DMS53 (cell line): ENCODE results near the gene HACD3.
"Not testable (repeated sequence)": the region's sequence is repeated elsewhere in the genome, so short reads cannot be mapped to it uniquely, and the experiment has no call there.

Experiments used
- DNase-seq: peaks from one replicate; lab custom pipeline; 2025; lab: John Stamatoyannopoulos, UW

HACD3 gene

DNA sequence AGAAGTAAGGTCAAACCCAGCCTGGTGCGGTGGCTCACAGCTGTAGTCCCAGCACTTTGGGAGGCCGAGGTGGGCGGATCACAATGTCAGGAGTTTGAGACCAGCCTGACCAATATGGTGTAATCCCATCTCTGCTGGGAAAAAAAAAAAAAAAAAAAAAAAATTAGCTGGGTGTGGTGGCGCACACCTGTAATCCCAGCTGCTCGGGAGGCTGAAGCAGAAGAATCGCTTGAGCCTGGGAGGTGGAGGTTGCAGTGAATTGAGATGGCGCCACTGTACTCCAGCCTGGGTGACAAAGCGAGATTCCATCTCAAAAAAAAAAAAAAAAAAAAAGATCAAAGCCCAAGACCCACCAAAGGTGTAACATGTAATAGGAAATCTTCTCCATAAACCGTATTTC, 19.0 kb downstream of the HACD3 start:
- not testable (repeated sequence) for DNase-seq

- no peak for DNase-seq
Measured at GRCh38 chr15:65550681-65551098, 20.4 kb downstream of the HACD3 start.

DNA sequence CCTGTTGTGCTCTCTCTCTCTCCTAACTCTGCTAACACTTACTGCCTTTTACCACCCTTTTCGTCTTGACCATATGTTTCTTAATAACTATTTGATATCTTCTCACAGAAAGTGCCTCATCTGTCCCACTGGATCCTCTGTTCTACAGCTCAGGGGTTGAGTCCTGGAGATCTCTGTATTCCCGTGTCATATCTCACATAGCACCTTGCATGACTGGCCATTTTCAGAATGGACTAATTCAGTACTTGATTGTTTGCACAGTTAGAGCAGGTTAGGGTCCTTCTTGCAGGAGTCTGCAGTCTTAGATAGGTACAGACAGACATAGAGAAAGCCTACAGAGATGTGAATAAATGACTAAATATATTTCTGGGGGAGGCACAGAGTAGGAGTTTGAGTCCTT, 20.9 kb downstream of the HACD3 start:
- no peak for DNase-seq

GRCh38 chr15:65552851-65553250, 22.6 kb downstream of the HACD3 start:
- DNase-seq: not testable (repeated sequence)

DNA sequence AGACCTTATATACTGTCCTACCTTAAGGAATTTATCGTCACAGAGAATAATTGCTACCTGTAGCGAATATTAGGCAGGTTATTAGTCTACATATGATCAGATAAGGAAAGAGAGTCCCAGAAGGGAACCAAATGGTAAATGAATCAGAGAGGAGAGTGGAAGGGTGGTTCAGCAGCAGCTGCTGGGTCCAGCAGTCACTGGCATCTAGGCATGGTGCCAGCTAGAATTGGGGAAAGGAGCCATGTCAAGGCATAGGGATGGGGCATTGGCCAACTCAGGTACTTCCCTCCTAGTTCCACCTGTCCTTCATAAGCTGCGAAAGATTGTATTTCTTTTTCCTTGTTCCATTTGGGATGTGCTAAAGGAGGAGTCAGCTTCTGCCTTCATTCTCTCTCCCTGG, 23.4 kb downstream of the HACD3 start:
- no peak for DNase-seq

GRCh38 chr15:65556622-65557021, 26.4 kb downstream of the HACD3 start:
- DNase-seq: no peak

GRCh38 chr15:65558336-65558735, 28.1 kb downstream of the HACD3 start:
- no peak for DNase-seq

- no peak for DNase-seq
Measured at GRCh38 chr15:65558997-65559760, 28.9 kb downstream of the HACD3 start.

DNA sequence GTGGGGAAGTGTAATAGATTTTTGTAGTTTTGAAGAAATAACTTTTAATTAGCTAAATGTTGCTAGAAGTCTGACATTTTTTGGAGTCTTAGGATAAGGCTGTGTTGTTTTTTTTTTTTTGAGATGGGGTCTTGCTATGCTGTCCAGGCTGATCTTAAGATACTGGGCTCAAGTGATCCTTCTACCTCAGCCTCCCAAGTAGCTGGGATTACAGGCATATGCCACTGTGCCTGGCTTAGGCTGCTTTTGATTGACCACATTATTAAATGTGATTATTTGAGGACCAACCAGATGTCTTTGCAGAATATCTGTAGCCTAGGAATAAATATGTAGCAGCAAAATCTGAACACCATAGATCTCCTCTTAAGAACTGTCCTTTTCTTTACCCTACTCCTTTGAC, 29.7 kb downstream of the HACD3 start:
- no peak for DNase-seq

GRCh38 chr15:65561934-65562333, 31.7 kb downstream of the HACD3 start:
- no peak for DNase-seq

DNA sequence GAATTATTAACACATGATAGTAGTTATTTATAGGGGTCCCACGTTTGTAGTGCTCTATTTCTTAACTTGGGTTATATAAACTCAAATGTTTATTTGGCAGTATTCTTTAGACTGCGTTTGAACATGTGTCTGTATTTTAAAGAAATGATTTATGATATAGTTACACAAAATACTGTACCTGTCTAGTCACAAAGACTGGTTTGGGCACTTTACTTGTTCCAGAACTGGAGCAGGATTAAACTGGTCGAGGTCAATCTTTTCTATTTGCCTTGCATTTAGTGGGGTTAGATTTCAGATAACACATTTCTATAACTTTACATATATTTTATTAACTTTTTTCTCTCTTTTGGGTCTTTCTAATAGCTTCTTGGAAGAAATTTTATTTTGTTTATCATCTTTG, 39.5 kb downstream of the HACD3 start:
- no peak for DNase-seq

GRCh38 chr15:65571971-65572370, 41.7 kb downstream of the HACD3 start:
- DNase-seq: no peak

DNA sequence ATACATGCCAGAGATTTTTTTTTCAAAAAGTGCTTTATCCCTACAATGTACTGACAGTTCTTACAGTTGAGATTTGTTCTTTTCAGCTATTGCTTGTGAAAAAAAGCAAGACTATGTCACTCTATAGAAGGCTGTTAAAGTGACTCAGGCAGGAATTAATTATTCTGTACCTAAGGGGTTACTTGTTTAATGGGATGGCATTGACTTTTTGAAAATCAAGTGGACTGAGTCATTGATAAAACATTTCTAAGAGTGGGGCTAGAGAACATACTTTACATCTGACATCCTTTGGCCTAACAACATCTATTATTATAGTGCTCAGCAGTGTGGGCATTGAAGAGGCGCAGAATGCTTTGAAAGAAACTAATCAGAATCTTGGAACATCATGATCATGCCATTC, 46.4 kb downstream of the HACD3 start:
- DNase-seq: peak; percentile 38

- DNase-seq: no peak
Measured at GRCh38 chr15:65577129-65577996, 47.1 kb downstream of the HACD3 start.

DNA sequence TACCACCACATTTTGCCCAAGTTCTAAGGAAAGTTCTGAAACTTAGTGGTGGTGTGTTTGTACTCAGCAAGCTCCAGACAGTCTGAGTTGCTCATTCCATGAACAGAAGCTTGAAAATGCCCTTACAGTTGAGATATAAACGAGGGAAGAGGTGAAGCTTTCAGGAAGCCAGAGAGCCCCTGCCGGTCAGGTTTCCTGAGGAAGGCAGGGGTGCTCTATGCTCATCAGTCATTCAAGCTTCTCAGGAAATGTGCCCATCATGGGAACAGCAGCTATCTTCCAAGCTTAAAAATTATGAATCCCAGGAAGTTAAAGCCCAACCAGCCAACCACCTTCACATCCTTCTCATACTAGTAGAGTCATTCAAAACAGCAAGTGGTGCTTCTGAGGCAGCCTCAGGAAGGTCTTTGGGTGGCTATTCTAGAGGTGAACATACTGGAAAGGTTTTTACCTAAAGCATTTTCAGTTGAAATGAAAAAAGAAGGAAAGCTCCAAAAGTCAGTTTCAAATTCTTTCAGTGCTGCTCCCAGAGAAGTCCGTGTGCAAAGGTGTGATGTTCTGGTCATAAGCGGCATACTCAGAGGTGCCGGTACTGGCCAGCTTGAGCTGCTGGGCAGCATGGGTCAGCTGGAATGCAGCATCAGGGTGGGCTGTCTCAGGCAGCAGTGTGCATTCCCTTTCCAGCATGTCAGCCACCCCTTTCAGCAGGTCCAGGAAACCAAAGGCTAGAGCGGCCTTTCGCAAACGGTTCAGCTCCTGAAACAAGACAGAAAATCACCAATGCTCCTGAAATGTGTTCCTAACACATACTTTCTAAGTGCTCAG, 48.9 kb downstream of the HACD3 start:
- DNase-seq: peak; percentile 5

DNA sequence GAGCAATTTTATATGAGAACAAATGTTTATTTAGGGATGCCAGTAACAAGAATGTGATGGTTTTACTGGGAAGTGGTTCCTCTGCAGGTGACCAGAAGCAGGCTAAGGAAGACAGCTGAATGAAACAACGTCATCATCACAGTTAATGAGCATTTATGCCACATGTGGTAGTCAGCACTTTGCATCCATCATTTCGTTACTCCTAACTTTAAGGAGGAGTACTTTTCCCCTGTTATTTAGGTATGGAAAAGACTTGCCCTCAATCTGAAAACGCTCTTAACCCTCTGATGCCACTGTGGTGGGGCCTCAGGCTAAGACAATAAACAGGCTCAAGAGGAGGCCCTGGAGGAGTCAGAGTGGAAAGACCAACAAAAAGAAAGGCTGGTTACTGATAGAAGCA, 49.5 kb downstream of the HACD3 start:
- no peak for DNase-seq

- DNase-seq: peak; percentile 34
Measured at GRCh38 chr15:65580287-65580686, 50.0 kb downstream of the HACD3 start.

- peak; percentile 68 for DNase-seq
Measured at GRCh38 chr15:65583701-65584100, 53.4 kb downstream of the HACD3 start.

DNA sequence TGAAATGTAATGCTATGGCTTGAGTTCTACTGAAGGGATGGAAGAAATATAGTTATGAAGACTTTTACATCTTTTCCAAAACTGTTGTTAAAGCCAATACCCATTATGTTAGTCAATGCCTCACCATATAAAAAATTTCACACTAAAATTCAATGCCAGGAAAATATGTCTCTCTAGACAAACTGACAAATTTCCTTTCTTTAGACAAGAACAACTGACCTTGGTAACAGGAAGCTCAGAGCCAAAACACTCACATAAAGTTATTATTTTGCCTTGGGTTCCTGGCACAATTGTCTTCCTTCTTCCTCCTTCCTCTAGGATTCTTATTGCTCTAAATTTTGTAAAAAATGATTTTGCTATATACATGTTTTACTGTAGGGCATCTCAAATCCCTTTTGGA, 54.0 kb downstream of the HACD3 start:
- no peak for DNase-seq

- no peak for DNase-seq
Measured at GRCh38 chr15:65587094-65587493, 56.8 kb downstream of the HACD3 start.

GRCh38 chr15:65595960-65596359, 65.7 kb downstream of the HACD3 start:
- DNase-seq: peak; percentile 24

DNA sequence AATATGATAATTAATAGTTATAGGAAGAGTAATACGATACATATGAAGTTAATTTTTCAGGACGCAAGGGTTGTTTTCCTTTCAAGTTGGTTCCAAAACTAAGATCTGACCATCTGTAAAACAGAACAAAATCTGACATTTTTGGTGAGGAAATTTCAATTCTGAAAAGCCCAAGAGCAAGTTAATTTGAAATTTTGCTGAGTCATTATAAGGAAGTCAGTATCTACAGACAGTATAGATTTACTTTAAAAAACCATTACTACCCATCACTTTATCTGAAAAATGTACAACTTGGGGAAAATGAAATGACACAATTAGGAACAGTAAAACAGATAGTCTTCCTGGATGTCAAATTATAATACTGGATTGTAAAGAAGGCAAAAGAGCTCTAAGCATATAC, 68.2 kb downstream of the HACD3 start:
- DNase-seq: no peak
